Measurements from ENCODE around the gene HOXA9.

The HOXA9 gene

GRCh38 chr7:27124902-27125689, 40.2 kb downstream of the HOXA9 start:
- DNase-seq, result no peak

- no peak for DNase-seq
These were observed 41.0 kb downstream of the HOXA9 start for GRCh38 chr7:27124096-27124901.

GRCh38 chr7:27123477-27124053, 41.8 kb downstream of the HOXA9 start:
- no peak for DNase-seq

- no peak for DNase-seq
These were observed 42.3 kb downstream of the HOXA9 start for GRCh38 chr7:27123007-27123476.

- no peak for DNase-seq
These were observed 43.0 kb downstream of the HOXA9 start for GRCh38 chr7:27122077-27122910.

- no peak for DNase-seq
These were observed 43.7 kb downstream of the HOXA9 start for GRCh38 chr7:27121684-27122076.

GRCh38 chr7:27119412-27119911, 45.9 kb downstream of the HOXA9 start:
- DNase-seq, result no peak

- no peak for DNase-seq
These were observed 46.8 kb downstream of the HOXA9 start for GRCh38 chr7:27118580-27118979.

GRCh38 chr7:27117887-27118491, 47.3 kb downstream of the HOXA9 start:
- DNase-seq, result no peak

- DNase-seq, result no peak
These were observed 48.1 kb downstream of the HOXA9 start for GRCh38 chr7:27116962-27117886.

- no peak for DNase-seq
These were observed 49.0 kb downstream of the HOXA9 start for GRCh38 chr7:27116031-27116961.

GRCh38 chr7:27115221-27116026, 49.9 kb downstream of the HOXA9 start:
- no peak for DNase-seq

GRCh38 chr7:27114881-27115220, 50.5 kb downstream of the HOXA9 start:
- no peak for DNase-seq

GRCh38 chr7:27113991-27114769, 51.2 kb downstream of the HOXA9 start:
- peak; percentile 34 to 39 for DNase-seq

GRCh38 chr7:27112955-27113949, 52.1 kb downstream of the HOXA9 start:
- DNase-seq, result peak in 1 of 2 experiments; percentile 35
